ENCODE measurements around the gene SH3BP2. TPM values are rescaled to one million over a fixed set of nuclear protein-coding genes. Genes with fewer than 3 reads are reported as not detected.

Gene SH3BP2
- polyA plus RNA-seq, 1 of the 3 experiments (the other 2 are of a cell fraction) = 25.2 TPM

GRCh38 chr4:2765832-2766526 lies 26.9 kb upstream of the SH3BP2 start (continued):
- TF ChIP-seq IRF3 (IDR thresholded peaks at IDR 0.05; ENCODE audit: low read depth, low read length) = no peak
- no peak for TF ChIP-seq CHD2 (IDR thresholded peaks at IDR 0.05; ENCODE audit: low read length, partially characterized antibody)
- no peak for TF ChIP-seq YY1 (IDR thresholded peaks at IDR 0.05; ENCODE audit: low read depth)
- TF ChIP-seq MXI1 (IDR thresholded peaks at IDR 0.05; ENCODE audit: low read depth, low read length) = no peak
- TF ChIP-seq TCF12 (IDR thresholded peaks at IDR 0.05) = no peak
- no peak for TF ChIP-seq NRF1 (IDR thresholded peaks at IDR 0.05; ENCODE audit: low read depth, low read length)
- TF ChIP-seq EP300 (IDR thresholded peaks at IDR 0.05; ENCODE audit: borderline replicate concordance in 1 of 2, low read depth in 1 of 2, low read length in 1 of 2) = no peak
- TF ChIP-seq TAF1 (IDR thresholded peaks at IDR 0.05; ENCODE audit: borderline replicate concordance, low read depth, low read length) = no peak

GRCh38 chr4:2767046-2767704 lies 25.7 kb upstream of the SH3BP2 start:
- Histone ChIP-seq H3F3A (replicated peaks; ENCODE audit: insufficient read depth) (peaks cover 3% of the 10 kb centered on the region), H2AFZ (ENCODE audit: low read depth) (no peak overlapping the region), H3K9me2 (no peaks in the 10 kb centered on the region), H3K4me1 (ENCODE audit: control insufficient read depth in 1 of 2, insufficient read depth in 2 of 2, low read depth in 1 of 2, low read length in 1 of 2) (peaks cover 0 to 22% of the 10 kb centered on the region in 2 experiments; a peak in 1 of 4 replicates), H3K9me3 (no peaks in the 10 kb centered on the region), H3K79me2 (ENCODE audit: insufficient read depth) (no peaks in the 10 kb centered on the region), H3K9ac (no peak overlapping the region), H3K27me3 (ENCODE audit: insufficient read depth) (no peaks in the 10 kb centered on the region), H3K36me3 (replicated peaks in 1 of 2; ENCODE audit: control insufficient read depth in 1 of 2, insufficient read depth in 2 of 2, low read length in 1 of 2) (no peaks in the 10 kb centered on the region), H3K4me3 (ENCODE audit: low read depth in 2 of 2, low read length in 1 of 2) (no peak overlapping the region), H3K27ac (ENCODE audit: low read depth in 2 of 2, low read length in 1 of 2) (peak overlapping the region in 1 of 2 experiments; percentile 74; a peak in 1 of 4 replicates), H4K20me1 (ENCODE audit: insufficient read depth) (no peaks in the 10 kb centered on the region), H3K4me2 (no peak overlapping the region)
- DNase-seq = peak; percentile 29
- WGBS (ENCODE audit: low lambda C conversion rate) = 83% methylated on average over 5 of the region's 5 CpGs
- POLR2A ChIA-PET = interaction anchor here (0.6 to 2.2 kb wide), 5 partner anchors 11 to 170 kb away, joined by 3 to 10 read pairs (median 4); partner anchors contain the start of gene TNIP2
- CTCF ChIA-PET = interaction anchor here (1.0 to 1.4 kb wide), 2 partner anchors 12 to 94 kb away, joined by 3 read pairs; no protein-coding TSS in a partner anchor
- TF ChIP-seq USF1 (IDR thresholded peaks at IDR 0.05; ENCODE audit: borderline replicate concordance, low read depth) = no peak
- no peak for TF ChIP-seq MXI1 (IDR thresholded peaks at IDR 0.05; ENCODE audit: low read depth, low read length)
- no peak for TF ChIP-seq RAD21 (IDR thresholded peaks at IDR 0.05; ENCODE audit: low read length)
- no peak for TF ChIP-seq FOXJ3 (CRISPR knock-in tag; IDR thresholded peaks at IDR 0.05)
- no peak for TF ChIP-seq EP300 (IDR thresholded peaks at IDR 0.05; ENCODE audit: borderline replicate concordance in 1 of 2, low read depth in 1 of 2, low read length in 1 of 2)
- no peak for TF ChIP-seq FOSL2 (IDR thresholded peaks at IDR 0.05; ENCODE audit: borderline replicate concordance, low read depth)

Data from SK-N-SH (cell line).